Gastrocnemius medialis (tissue), 4 donors: Measurements from ENCODE around the gene UGT1A3. TPM values are rescaled to one million over a fixed set of nuclear protein-coding genes. Genes with fewer than 3 reads are reported as not detected.

Experiments
- ATAC-seq, 2 donors: fragments of 150-250 bp; one replicate each; pipeline ENCODE4 v1.9.1; 2016
- DNase-seq, 2 donors: peaks; one replicate each; pipeline ENCODE4 v3.0.0-alpha.2; 2019
- H3K27ac ChIP-seq, 4 donors: fragments of 200-600 bp; sonication (generic); 1 replicate in 1 of 4; 2 replicates in 3 of 4; pipeline ENCODE4 v1.5.1; 2016 to 2018; ENCODE audit warnings: mild to moderate bottlenecking in 2 of 4, moderate library complexity in 1 of 4
- H3K27me3 ChIP-seq, 3 donors: fragments of 200-600 bp; sonication (generic) in 2 of 3; 1 replicate in 1 of 3; 2 replicates in 2 of 3; pipeline versions ENCODE4 v1.5.1 to v1.6.0; 2016 to 2019; ENCODE audit warnings: mild to moderate bottlenecking in 1 of 3, moderate library complexity in 1 of 3
- H3K36me3 ChIP-seq, 2 donors: fragments of 200-600 bp; sonication (generic) in 1 of 2; one replicate each; pipeline ENCODE4 v1.5.1; 2017 to 2018
- H3K4me1 ChIP-seq, 2 donors: fragments of 200-600 bp; sonication (generic) in 1 of 2; one replicate each; pipeline ENCODE4 v1.5.1; 2016 to 2017; ENCODE audit warnings: mild to moderate bottlenecking in 2 of 2
- H3K4me3 ChIP-seq, 4 donors: fragments of 200-600 bp; sonication (generic) in 3 of 4; 1 replicate in 1 of 4; 2 replicates in 3 of 4; pipeline ENCODE4 v1.5.1; 2016 to 2019; ENCODE audit warnings: mild to moderate bottlenecking in 2 of 4
- H3K9me3 ChIP-seq, 3 donors: fragments of 200-600 bp; sonication (generic) in 2 of 3; 1 replicate in 1 of 3; 2 replicates in 2 of 3; pipeline ENCODE4 v1.5.1; 2016 to 2019
- POLR2A ChIP-seq, 2 donors: fragments of 450-650 bp; IDR thresholded peaks; one replicate each; pipeline ENCODE4 v1.6.1; 2017; ENCODE audit warnings: antibody characterized with exemption in 2 of 2, mild to moderate bottlenecking in 2 of 2, moderate library complexity in 2 of 2
- in situ Hi-C, 4 donors: fragments of 200-750 bp; cut with MboI; loops; one replicate each; pipeline versions ENCODE4 v1.15.0 to v1.8.0; 2017; ENCODE audit warnings: low sequenced_read_pairs in 4 of 4
- intact Hi-C: fragments of 100-400 bp; cut with DNase I; formaldehyde crosslinking; loops from one replicate; pipeline ENCODE4 v1.15.1; 2023; ENCODE audit warnings: low total_unique reads
- total RNA-seq, 4 donors: library from RNA; depleted of rRNA; stranded (reverse); fragments of >200 nt; gene quantifications; one replicate each; pipeline versions ENCODE4 v1.1.0 to v1.2.3, GENCODE V29; 2016
- TF ChIP-seq, protein P1 (sequence below), 5 experiments: fragments of 450-650 bp in 3 of 5; fragments of 200-600 bp in 2 of 5; sonication (generic) in 2 of 5; IDR thresholded peaks in 4 of 5; conservative IDR thresholded peaks in 1 of 5; 1 replicate in 4 of 5; 2 replicates in 1 of 5; pipeline ENCODE4 v1.5.1; 2016 to 2019; ENCODE audit warnings: antibody characterized with exemption in 5 of 5, mild to moderate bottlenecking in 3 of 5, moderate library complexity in 3 of 5

The UGT1A3 gene
- total RNA-seq, 4 donors from 2014 or later = 0.16 TPM; not detected in 3

DNA sequence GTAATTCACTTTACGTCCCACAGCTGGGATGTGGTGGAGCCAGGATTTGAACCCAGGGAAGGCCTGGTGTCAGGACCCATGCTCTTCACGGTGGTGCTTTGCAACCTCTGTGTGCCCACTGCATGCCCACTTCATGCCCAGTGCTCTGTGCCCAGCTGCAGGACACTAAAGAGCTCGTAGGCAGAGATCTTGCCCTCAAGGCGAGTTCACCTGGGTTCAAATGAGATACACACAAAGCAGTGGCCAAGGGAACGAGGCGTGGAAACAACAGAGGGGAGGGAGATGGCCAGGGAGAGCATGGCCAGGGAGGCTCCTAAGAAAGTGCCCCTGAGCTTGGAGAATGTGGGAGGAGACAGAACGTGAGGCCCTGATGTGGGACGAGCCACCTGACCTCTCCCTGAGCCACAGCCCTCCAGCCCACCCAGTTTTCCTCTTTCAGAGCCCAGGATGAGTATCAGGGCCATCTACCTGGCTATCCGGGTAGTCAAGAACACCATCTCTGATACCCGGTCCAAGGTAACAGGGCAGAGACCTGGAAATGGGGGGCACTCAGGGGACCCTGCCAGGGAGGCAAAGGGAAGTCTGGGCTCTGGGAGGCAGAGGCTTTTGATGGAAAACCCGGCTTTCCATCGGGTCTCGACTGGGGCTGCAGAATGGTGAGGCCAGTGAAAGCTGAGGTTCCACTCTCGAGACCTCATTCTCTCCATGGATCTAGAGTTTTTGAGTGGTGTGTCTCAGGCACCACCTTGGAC lies 69.7 kb downstream of the UGT1A3 start:
- no peak for DNase-seq

DNA sequence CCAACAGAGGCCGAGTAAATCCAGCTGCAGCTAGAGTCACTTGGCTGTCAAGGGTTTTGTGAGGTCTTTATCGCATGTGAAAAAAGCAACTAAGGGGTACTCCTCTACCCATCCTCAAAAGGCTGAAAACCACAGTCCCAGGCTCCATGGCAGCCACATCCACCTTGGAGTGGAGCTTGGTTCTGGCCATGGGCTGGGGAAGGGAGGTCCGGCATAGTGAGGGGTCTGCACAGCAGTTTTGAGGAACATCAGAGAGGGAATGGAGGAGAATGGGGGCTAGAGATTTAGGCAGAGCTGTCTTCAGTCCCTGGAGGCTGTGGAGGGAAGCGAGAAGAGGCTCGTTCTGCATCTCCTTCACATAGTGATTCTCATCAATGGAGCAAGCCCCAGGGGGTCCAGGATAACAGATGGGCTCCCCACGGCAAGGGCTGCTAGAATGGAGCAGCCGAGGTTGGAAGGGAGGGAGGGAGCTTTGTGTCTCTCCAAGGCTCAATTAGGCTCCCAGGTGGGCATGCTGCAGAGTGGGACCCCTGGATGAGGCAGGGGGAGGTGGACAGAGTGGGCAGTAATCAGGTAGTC lies 70.3 kb downstream of the UGT1A3 start:
- intact Hi-C loops (no loop called here), in situ Hi-C loops (no loop called here)
- no peak overlapping the region for H3K4me3 ChIP-seq
- ATAC-seq = no peak
- H3K36me3 ChIP-seq = no peaks in the 10 kb centered on the region
- no peak for DNase-seq
- no peaks in the 10 kb centered on the region for H3K27me3 ChIP-seq
- TF ChIP-seq, protein P1, sequence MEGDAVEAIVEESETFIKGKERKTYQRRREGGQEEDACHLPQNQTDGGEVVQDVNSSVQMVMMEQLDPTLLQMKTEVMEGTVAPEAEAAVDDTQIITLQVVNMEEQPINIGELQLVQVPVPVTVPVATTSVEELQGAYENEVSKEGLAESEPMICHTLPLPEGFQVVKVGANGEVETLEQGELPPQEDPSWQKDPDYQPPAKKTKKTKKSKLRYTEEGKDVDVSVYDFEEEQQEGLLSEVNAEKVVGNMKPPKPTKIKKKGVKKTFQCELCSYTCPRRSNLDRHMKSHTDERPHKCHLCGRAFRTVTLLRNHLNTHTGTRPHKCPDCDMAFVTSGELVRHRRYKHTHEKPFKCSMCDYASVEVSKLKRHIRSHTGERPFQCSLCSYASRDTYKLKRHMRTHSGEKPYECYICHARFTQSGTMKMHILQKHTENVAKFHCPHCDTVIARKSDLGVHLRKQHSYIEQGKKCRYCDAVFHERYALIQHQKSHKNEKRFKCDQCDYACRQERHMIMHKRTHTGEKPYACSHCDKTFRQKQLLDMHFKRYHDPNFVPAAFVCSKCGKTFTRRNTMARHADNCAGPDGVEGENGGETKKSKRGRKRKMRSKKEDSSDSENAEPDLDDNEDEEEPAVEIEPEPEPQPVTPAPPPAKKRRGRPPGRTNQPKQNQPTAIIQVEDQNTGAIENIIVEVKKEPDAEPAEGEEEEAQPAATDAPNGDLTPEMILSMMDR (IDR thresholded peaks at IDR 0.05 in 4 of 5, conservative IDR thresholded peaks at IDR 0.05 in 1 of 5) = no peak
- TF ChIP-seq POLR2A (IDR thresholded peaks at IDR 0.05) = no peak
- H3K4me1 ChIP-seq = no peaks in the 10 kb centered on the region
- no peaks in the 10 kb centered on the region for H3K9me3 ChIP-seq
- no peak overlapping the region for H3K27ac ChIP-seq

More for the DNA sequence above, 69.7 kb downstream of the UGT1A3 start:
- no peak overlapping the region for H3K4me3 ChIP-seq
- no peaks in the 10 kb centered on the region for H3K36me3 ChIP-seq
- no peaks in the 10 kb centered on the region for H3K27me3 ChIP-seq
- H3K27ac ChIP-seq = no peak overlapping the region
- TF ChIP-seq, protein P1 (IDR thresholded peaks at IDR 0.05 in 4 of 5, conservative IDR thresholded peaks at IDR 0.05 in 1 of 5) = no peak
- no peak for TF ChIP-seq POLR2A (IDR thresholded peaks at IDR 0.05)
- H3K9me3 ChIP-seq = no peaks in the 10 kb centered on the region
- in situ Hi-C loops = no loop called here
- no peaks in the 10 kb centered on the region for H3K4me1 ChIP-seq
- ATAC-seq = no peak
- intact Hi-C loops = no loop called here

DNA sequence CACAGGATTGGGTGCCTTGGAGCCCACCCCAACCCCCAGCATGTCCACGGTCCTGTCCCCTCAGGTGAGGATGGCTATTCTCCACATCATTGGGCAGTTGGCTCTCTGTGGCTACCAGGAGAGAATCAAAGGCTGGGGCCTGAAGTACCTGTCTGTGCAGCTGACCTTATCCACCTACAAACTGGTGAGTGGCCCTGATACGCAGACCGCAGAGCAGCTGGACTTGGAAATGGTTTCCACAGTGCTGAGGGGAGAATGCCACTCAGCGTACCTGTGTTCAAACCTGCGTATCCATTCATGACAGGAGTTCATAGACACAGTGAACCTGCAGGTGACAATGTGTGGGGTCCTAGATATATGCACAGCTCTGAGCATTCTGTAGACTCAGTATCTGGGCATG lies 70.9 kb downstream of the UGT1A3 start:
- Histone ChIP-seq H3K27ac (no peak overlapping the region), H3K4me1 (no peaks in the 10 kb centered on the region), H3K4me3 (no peak overlapping the region), H3K36me3 (no peaks in the 10 kb centered on the region), H3K27me3 (no peaks in the 10 kb centered on the region), H3K9me3 (no peaks in the 10 kb centered on the region)
- no peak for ATAC-seq
- DNase-seq = no peak
- intact Hi-C loops = no loop called here
- in situ Hi-C loops = no loop called here
- TF ChIP-seq, protein P1 (IDR thresholded peaks at IDR 0.05 in 4 of 5, conservative IDR thresholded peaks at IDR 0.05 in 1 of 5) = no peak
- TF ChIP-seq POLR2A (IDR thresholded peaks at IDR 0.05) = no peak

DNA sequence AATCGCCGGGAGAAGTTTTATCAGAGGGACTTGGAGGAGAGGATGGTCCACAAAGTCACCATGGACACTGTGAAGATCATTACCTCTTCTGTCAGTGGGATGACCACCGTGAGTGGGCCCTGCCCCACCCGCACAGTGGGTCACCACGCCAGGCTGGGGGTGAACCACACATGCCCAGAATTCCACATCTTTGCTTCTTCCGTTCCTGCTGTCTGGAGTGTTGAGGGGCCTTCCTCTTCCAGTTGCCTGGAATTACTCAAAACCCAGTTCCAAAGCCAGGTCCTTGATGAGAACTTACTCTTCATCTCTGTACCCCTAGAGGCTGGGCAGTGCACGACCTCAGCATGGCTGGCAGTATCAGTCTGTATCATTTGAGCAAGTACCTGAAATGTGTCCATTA lies 71.4 kb downstream of the UGT1A3 start:
- H3K27me3 ChIP-seq = no peaks in the 10 kb centered on the region
- no peaks in the 10 kb centered on the region for H3K9me3 ChIP-seq
- H3K36me3 ChIP-seq = no peaks in the 10 kb centered on the region
- H3K4me3 ChIP-seq = no peak overlapping the region
- intact Hi-C loops (no loop called here), in situ Hi-C loops (no loop called here)
- no peaks in the 10 kb centered on the region for H3K4me1 ChIP-seq
- ATAC-seq (no peak), DNase-seq (no peak)
- TF ChIP-seq POLR2A (IDR thresholded peaks at IDR 0.05) = no peak
- TF ChIP-seq, protein P1 (IDR thresholded peaks at IDR 0.05 in 4 of 5, conservative IDR thresholded peaks at IDR 0.05 in 1 of 5) = no peak
- H3K27ac ChIP-seq = no peak overlapping the region
